Activated CD8-positive, alpha-beta memory T cell treated with anti-CD3 and anti-CD28 coated beads, Interleukin-2, amount 50 U/mL, for 1 hour (primary cell): ENCODE measurements around the gene PTPN7.
"Not testable (repeated sequence)": the region's sequence is repeated elsewhere in the genome, so short reads cannot be mapped to it uniquely, and the experiment has no call there.

Experiments
- DNase-seq: peaks from one replicate; pipeline ENCODE4 v3.0.0-alpha.2; 2020; ENCODE audit errors: extremely low read depth

PTPN7 gene

DNA sequence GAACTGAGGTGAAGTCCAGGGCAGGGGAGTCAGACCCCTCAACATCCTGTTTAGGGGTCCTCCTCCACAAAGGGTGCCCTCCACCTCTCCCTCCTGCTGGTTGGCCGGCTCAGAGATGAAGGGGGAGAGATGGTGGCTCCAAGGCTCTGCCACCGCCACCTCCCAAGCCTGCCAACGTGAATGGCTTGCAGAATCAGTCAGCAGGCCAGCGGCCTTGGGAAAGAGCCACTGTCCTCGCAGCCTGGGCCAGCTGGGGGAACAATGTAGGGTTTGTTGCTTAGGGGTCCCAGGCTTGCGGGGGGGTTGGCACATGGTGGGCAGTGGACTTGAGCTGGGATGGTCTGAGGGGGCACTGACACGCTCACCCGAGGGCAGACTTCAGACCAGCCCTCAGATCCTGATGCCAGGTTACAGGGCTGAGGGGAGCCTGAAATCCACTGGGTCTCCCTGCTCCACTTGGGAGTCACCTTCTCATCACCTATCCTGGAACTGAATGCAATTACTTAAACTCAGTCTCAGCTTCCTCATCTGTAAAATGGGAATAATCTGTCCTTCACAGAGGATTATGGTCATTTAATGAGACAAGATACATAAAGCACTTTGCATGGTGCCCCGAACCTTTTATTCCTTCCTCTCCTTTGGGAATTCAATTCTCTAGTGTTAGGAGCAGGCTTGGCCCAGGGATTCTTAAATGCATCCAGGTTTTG, 29.4 kb downstream of the PTPN7 start:
- no peak for DNase-seq

DNA sequence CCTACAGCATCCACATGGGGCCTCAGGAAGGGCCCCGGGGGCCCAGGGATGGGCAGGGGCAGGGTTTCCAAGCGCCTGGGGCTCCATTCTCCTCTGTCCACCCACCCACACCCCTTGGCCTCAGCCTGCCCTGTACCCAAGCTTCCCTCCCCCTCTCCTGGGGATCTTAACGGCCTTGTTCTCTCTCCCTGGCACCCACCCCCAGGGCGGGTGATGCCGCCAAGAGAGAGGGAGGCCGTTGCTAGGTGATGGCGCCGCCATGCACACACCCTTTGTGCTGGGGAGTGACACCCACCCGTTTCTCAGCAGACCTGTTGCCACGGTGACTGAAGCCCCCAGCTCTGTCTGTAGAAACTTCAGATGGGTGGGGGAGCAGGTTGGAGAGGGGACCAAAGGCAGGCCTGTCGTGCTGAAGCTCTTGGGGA, 30.1 kb downstream of the PTPN7 start:
- DNase-seq = no peak

DNA sequence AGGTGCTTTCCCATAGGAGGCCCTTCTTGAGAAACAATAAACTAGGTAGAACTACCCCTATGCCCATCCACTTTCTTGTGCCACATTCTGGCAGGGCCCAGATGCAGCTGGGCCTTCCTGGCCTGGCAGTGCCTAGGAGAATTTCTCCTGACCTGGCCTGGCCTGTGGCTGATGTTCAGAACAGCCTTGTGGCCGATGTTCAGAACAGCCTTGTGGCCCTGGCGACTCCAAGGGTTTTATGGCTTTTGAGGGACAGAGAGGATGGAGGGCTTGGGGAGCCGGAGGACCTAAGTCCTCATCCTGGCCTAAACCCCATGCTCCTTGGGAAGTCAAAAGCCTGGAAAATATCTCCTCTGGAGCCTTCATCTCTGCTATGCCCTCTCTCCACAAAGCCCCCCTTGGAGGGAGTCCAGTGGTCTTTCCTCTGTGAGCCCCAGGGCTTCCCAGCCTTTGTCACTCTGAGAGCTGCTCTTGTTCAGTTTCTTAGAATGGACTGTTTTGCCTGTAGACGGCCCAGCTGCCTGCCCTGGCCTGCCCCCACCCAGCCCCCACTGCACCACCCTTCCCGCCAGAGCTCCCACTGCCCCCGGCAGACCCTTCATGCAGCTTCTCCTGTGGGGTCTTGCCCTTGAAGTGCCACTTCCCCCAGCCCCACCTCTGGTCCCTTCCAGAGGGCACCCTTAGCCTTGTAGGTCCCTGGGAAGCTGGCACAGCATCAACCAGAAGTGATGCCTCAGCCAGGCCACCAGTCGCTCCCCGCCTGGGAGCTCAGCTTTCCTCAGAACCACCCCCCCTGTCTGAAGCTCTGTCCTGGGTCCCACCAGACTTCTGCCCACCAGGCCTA, 30.7 kb downstream of the PTPN7 start:
- no peak for DNase-seq

DNA sequence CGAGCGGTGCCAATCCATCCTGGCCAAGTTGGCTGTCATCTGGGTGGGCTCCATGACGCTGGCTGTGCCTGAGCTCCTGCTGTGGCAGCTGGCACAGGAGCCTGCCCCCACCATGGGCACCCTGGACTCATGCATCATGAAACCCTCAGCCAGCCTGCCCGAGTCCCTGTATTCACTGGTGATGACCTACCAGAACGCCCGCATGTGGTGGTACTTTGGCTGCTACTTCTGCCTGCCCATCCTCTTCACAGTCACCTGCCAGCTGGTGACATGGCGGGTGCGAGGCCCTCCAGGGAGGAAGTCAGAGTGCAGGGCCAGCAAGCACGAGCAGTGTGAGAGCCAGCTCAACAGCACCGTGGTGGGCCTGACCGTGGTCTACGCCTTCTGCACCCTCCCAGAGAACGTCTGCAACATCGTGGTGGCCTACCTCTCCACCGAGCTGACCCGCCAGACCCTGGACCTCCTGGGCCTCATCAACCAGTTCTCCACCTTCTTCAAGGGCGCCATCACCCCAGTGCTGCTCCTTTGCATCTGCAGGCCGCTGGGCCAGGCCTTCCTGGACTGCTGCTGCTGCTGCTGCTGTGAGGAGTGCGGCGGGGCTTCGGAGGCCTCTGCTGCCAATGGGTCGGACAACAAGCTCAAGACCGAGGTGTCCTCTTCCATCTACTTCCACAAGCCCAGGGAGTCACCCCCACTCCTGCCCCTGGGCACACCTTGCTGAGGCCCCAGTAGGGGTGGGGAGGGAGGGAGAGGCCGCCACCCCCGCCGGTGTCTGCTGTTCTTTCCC, 32.4 kb downstream of the PTPN7 start:
- no peak for DNase-seq

DNA sequence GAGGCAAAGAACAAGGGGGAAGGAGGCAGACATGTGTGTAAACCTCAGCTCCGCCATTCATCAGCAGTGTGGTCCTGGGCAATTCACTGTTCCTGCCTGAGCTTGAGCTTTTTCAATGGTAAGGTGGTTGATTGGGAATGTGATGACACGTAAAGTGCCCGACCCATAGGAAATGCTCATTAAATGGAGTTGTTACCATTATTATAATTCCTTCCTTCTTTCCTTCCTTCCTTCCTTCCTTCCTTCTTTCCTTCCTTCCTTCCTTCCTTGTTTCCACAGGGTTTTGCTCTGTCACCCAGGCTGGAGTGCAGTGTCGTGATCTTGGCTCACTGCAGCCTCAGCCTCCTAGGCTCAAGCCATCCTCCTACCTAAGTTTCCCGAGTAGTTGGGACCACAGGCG, 33.3 kb downstream of the PTPN7 start:
- no peak for DNase-seq

DNA sequence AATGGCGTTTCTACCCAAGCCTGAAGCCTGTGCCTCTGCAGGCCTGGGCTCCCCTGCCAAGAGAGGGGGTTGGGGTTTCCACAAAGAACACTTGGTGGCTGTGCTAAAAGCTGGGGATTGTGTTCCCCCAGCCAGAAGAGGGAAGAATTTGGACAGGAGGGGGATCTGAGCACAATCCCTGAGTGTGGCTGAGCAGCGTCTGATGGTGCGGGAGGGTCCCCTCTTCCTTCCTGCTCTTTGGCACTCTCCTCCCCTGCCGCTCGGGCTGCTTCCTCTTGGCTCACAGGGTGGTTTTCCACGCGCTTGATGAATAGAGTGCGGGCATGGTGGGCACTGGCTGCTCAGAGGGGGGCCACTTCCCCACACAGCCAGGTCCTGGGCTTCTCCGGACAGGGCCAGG, 34.0 kb downstream of the PTPN7 start:
- no peak for DNase-seq

DNA sequence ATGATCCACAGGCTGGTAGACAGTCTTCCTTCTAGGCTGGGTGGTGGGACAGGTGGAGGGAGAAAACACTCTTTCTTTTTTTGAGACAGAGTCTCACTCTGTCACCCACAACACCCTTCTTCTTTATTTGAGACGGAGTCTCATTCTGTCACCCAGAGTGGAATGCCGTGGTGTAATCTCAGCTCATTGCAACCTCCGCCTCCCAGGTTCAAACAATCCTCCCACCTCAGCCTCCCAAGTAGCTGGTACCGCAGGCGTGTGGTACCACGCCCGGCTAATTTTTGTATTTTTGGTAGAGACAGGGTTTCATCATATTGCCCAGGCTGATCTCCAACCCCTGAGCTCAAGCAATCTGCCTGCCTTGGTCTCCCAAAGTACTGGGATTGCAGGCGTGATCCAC, 34.8 kb downstream of the PTPN7 start:
- DNase-seq = no peak

DNA sequence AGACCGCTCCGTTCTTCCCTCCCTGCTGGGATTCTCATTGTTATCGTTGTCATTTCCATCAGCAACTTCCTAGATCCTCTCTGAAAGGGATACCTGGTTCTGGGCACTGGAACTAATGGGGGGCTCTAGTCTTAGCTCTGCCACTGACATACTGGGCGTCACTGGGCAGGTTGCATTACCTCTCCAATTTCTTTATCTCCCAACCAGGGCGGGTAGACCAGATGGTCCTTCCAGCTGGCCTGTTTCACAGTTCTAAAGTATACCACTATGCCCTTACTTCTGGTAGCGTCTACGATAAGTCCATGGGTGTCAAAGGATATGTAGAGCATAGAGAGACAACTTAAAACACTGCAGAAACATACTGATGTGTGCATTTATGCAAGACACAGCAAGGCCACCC, 36.3 kb downstream of the PTPN7 start:
- no peak for DNase-seq

DNA sequence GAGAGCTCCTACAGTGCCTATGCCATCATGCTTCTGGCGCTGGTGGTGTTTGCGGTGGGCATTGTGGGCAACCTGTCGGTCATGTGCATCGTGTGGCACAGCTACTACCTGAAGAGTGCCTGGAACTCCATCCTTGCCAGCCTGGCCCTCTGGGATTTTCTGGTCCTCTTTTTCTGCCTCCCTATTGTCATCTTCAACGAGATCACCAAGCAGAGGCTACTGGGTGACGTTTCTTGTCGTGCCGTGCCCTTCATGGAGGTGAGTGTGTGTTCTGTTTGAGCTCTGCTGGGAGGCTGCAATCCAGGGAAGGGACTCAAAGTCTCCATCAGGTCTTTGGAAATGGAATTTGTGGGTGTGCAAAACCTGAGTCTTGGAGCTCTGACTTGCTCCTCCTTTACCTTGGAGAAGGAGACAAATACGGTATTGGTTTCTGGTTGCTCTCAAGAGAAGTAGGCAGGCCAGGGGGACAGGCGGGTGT, 37.0 kb downstream of the PTPN7 start:
- no peak for DNase-seq

DNA sequence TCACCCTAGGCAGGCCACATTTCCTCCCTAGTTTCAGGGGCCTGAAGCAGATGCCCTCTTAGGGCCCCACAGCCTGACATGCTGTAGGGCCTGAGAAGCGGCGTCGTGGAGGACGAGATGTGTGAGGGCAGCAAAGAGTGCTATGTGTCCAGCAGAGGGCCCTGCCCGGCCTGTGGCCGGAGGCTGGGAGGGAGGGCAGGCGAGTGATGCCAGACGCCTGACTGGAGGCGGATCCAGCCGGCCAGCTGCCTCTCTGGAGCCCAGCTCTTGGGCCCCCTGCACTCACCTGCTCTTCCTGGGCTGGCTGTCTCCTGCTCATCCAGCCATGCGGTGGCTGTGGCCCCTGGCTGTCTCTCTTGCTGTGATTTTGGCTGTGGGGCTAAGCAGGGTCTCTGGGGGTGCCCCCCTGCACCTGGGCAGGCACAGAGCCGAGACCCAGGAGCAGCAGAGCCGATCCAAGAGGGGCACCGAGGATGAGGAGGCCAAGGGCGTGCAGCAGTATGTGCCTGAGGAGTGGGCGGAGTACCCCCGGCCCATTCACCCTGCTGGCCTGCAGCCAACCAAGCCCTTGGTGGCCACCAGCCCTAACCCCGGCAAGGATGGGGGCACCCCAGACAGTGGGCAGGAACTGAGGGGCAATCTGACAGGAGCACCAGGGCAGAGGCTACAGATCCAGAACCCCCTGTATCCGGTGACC, 37.6 kb downstream of the PTPN7 start, which contains the start of gene GPR37L1:
GPR37L1 (plus strand) TSS at position 279 of the 697 bp plus-strand sequence; CDS start at position 326, 47 bp downstream.
- no peak for DNase-seq

DNA sequence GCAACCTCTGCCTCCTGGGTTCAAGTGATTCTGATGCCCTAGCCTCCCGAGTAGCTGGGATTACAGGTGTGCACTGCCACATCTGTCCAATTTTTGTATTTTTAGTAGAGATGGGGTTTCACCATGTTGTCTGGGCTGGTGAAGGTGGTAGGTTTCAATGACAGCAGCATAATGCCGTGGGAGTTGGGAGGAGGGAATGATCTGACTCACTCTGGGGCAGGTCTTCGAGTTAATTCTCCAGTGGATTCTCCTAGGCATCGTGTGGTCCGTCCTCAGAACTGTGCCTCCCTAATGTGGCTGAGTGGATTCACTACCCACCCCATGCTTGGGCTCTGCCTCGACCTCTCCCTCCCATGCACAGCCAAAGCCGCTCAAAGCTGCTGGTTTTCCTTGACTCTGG, 39.4 kb downstream of the PTPN7 start:
- DNase-seq = no peak

DNA sequence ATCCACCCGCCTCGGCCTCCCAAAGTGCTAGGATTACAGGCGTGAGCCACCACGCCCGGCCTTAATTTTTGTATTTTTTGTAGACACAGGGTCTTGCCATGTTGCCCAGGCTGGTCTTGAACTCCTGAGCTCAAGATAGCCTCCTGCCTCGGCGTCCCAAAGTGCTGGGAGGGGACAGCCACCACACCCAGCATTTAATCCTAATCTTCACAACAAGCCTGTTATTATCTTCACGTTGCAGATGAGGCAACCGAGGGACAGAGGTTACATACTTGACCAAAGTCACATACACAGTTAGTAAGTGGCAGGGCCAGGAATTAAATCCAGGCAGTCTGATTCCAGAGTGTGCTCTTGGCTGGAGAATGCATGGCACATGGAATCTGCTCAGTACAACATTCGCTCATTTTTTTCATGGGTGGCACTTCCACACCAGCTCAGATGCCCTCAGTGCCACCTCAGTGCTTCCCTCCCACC, 42.5 kb downstream of the PTPN7 start:
- DNase-seq = no peak

DNA sequence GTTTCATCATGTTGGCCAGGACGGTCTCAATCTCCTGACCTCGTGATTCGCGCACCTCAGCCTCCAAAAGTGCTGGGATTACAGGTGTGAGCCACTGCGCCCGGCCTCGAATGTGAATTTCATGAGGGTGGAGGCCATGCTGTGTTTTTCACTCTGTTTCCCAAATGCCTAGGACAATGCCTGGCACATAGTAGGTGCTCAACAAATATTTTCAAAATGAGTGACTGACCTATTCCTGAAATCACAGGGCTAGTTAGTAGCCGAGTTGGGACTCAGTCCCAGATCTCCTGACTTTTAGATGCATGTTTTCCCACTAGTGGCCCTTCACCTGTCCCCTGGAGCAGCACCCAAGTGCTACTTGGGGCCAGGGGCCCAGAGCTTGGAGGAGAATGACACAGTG, 44.1 kb downstream of the PTPN7 start:
- no peak for DNase-seq

DNA sequence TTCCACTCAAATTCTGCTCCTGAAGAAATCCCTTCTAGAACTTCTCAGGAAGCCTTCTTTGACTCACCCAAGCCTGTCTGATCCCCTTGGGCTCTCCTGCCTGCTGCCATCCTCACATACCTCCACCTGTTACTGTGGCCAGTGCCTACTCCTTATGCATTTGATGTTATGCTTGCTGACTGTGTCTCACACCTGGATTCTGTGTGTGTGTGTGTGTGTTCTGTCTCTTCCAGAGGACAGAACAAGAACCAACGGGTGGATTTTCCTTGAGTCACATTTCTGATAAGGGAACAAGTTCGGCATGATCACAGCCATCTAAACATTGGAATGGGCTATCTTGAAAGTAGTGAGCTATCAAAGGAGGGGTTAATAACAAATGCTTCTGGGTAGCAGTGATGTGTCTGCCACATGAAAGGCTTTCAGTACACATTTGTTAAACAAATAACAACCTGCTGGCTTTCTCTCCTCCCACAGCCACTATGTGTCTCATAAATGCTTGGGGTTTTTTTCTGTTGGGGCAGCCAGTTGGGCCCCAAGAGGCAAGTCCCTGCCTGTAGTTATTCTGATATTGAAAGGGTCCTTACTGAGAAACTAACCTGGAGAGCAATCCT, 46.6 kb downstream of the PTPN7 start:
- no peak for DNase-seq

DNA sequence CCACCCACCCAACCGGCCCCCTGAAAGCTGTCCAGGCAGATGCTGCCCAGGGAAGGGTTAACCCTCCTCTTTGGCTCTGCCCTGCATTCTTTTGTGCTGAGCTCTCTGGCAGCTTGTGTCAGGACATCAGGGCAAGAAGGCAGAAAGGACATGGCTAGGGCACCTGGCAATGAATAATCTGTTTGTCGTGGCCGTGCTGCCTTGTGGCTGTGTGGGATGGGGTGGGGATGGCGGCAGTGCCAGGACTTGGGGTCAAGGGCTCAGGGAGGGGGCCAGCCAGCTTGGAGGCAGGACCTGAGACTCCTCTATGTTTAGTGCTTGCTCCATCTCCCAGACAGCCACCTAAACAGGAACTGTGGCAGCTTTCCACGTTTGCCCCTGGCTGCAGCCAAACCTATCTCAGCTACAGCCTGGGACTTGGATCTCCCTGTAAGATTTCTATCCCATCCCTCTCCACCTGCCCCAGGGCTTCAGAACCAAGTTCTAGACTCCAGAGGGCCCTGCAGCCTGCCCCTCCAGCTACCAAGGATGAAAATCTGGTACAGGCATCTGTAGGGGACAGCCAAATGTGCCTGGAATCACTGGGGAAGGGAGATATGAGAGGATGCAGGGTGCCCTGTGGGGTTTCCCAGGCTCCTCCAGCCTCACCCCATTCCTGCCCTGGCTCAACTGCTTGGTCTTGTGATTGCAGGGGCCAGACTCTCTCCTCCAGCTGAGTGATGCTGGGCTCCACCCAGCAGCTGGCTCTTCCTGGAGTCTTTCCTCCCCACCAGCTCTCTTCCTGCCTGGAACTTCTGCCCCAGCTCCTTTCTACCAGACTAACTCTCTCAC, 47.3 kb downstream of the PTPN7 start:
- no peak for DNase-seq

DNA sequence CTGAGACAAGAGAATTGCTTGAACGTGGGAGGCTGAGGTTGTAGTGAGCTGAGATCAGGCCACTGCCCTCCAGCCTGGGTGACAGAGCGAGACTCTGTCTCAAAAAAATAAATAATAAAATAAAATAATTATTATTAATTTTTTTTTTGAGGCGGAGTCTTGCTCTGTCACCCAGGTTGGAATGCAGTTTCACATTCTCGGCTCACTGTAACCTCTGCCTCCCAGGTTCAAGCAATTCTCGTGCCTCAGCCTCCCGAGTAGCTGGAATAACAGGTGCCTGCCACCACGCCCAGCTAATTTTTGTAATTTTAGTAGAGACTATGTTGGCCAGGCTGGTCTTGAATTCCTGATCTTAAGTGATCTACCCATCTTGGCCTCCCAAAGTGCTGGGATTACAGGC, 48.8 kb downstream of the PTPN7 start:
- DNase-seq = not testable (repeated sequence)

DNA sequence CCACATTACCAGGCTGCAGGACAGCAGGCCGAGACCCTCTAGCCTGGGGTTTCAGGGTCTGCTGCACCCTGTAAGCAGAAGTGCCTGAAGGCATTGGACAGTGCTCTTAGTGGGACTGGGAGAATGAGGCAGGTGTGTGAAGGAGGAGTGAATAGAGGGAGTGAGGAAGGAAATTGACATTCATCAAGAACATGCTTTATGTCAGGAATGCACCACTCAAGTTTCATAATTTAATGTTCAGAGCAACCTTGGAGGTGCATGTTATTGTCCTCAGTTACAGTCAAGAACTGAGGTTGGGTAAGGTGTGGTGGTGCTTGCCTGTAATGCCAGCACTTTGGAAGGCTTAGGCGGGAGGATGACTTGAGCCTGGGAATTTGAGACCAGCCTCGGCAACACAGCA, 49.4 kb downstream of the PTPN7 start:
- no peak for DNase-seq

DNA sequence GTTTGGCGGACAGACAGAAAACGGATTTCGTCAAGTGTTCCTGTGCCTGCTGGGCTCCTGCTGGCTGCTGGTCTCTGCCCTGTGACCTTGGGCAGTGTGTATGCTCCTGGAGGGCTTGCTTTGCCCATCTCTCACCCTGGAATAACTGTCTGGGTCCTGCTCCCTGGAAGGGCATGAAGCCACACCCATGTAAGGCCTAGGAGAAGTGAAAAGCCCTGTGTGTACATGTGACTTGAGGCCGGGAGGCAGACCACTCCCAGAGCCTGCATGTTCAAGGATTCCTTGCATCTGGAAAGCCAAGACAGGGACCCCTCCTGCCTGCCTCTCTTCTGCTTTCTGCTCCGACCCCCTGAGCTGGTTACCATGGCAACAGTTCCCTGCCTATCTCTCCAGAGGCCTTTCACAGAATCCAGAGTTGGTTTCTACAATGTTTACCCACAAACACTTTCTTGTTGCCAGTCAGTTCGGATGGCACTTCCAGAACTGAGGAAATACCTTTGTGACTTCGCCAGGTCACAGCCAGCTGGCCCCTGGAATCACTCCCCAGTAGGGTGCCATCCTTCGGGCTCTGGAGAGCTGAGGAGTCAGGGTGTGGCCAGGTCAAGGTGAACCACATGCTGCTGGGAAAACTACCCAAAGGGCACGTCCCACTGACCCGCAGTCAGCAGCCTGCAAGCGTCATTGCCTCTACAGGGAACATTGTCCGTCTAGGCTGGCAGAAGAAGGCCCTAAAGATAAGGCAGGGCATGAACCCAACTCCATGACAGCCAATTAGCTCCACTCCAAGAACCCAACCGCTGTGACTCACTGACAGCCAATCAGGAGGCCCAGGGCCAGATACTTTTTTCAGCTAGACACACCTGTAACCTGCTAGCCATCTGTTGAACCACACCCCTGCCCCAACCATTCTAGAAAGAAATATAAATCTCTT, 52.3 kb downstream of the PTPN7 start:
- no peak for DNase-seq

DNA sequence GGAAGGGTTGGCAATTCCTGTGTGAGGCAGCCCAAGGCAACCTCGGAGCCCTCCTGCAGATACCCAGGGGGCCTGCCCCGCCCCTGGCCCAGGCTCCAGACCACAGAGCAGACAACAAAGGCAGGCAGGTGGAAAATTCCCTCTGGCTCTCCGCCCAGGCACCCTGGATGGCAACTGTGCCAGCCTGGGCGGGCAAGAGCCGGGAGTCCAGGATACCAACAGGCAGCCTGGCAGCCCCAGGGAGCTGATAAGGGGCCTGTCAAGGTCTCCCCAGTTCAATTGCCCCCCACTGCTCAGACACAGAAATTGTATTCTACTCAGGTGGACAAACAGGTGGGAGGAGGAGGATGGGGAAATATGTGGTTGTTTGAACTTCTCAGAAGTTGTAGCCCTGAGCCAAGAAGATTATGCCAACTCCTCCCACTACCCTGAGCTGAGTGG, 53.1 kb downstream of the PTPN7 start:
- DNase-seq = no peak
